NOMO-1 treated with DMSO at 0.1 percent for 48 hours (cell line): Measurements from ENCODE around the gene CBR1.

Experiments used
- DNase-seq: peaks from one replicate; lab custom pipeline; 2025; ENCODE audit not compliant: unreplicated experiment; lab: John Stamatoyannopoulos, UW

Gene CBR1

GRCh38 chr21:36113647-36114428 lies 44.0 kb downstream of the CBR1 start:
- DNase-seq = peak; percentile 29

GRCh38 chr21:36115138-36115730 lies 45.4 kb downstream of the CBR1 start:
- DNase-seq = peak; percentile 39

- DNase-seq = peak; percentile 17
These were observed 47.5 kb downstream of the CBR1 start for GRCh38 chr21:36117286-36117741.

GRCh38 chr21:36120304-36120888 lies 50.6 kb downstream of the CBR1 start:
- DNase-seq = peak; percentile 91
